ENCODE measurements around the gene DTYMK. TPM values are rescaled to one million over a fixed set of nuclear protein-coding genes. Genes with fewer than 3 reads are reported as not detected.

Gene DTYMK
- polyA plus RNA-seq, 1 experiment = 28.4 TPM

GRCh38 chr2:241728627-241729026, 42.0 kb upstream of the DTYMK start:
- Histone ChIP-seq H3K9me3 (ENCODE audit: control insufficient read depth, insufficient read depth, low read length) (peaks cover 6% of the 10 kb centered on the region), H3K27me3 (ENCODE audit: control insufficient read depth, insufficient read depth, low read length) (no peaks in the 10 kb centered on the region), H3K27ac (ENCODE audit: low read depth, low read length) (no peak overlapping the region), H3K4me3 (ENCODE audit: low read depth, low read length) (no peak overlapping the region)
- ChIA-PET CTCF (interaction anchor here (0.6 kb wide), 1 partner anchor 14 kb away, joined by 3 read pairs; no protein-coding TSS in a partner anchor), POLR2A (no interaction called here)
- TF ChIP-seq, protein P1, sequence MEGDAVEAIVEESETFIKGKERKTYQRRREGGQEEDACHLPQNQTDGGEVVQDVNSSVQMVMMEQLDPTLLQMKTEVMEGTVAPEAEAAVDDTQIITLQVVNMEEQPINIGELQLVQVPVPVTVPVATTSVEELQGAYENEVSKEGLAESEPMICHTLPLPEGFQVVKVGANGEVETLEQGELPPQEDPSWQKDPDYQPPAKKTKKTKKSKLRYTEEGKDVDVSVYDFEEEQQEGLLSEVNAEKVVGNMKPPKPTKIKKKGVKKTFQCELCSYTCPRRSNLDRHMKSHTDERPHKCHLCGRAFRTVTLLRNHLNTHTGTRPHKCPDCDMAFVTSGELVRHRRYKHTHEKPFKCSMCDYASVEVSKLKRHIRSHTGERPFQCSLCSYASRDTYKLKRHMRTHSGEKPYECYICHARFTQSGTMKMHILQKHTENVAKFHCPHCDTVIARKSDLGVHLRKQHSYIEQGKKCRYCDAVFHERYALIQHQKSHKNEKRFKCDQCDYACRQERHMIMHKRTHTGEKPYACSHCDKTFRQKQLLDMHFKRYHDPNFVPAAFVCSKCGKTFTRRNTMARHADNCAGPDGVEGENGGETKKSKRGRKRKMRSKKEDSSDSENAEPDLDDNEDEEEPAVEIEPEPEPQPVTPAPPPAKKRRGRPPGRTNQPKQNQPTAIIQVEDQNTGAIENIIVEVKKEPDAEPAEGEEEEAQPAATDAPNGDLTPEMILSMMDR (IDR thresholded peaks at IDR 0.05; ENCODE audit: low read depth, low read length) = no peak
- DNase-seq (ENCODE audit: low read depth, low spot score) = no peak

DNA sequence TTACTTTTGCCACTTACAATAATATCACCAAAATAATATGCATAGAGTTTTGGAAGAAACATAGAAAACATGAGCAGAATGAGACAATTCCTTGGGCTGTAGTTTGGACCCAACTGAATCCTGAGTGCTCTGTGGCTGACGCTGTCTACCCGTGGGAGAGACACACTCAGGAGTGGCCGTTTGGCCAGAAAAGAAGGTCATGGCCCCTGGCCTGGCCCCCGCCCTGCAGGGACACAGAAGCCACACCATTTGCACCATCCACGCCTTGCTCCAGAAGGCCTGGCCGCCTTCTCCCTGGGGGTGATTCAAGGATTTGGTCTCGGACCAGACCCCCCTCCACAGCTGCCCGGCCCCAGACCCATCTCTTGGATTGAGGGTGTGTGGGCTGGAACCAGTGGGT, 41.4 kb upstream of the DTYMK start:
- TF ChIP-seq, protein P1 (IDR thresholded peaks at IDR 0.05; ENCODE audit: low read depth, low read length) = no peak
- Histone ChIP-seq H3K9me3 (ENCODE audit: control insufficient read depth, insufficient read depth, low read length) (peaks cover 12% of the 10 kb centered on the region), H3K4me3 (ENCODE audit: low read depth, low read length) (no peak overlapping the region), H3K27ac (ENCODE audit: low read depth, low read length) (no peak overlapping the region), H3K27me3 (ENCODE audit: control insufficient read depth, insufficient read depth, low read length) (no peaks in the 10 kb centered on the region)
- ChIA-PET CTCF (no interaction called here), POLR2A (interaction anchor here (0.6 kb wide), 1 partner anchor 181 kb away, joined by 3 read pairs; no protein-coding TSS in a partner anchor)
- DNase-seq (ENCODE audit: low read depth, low spot score) = no peak

DNA sequence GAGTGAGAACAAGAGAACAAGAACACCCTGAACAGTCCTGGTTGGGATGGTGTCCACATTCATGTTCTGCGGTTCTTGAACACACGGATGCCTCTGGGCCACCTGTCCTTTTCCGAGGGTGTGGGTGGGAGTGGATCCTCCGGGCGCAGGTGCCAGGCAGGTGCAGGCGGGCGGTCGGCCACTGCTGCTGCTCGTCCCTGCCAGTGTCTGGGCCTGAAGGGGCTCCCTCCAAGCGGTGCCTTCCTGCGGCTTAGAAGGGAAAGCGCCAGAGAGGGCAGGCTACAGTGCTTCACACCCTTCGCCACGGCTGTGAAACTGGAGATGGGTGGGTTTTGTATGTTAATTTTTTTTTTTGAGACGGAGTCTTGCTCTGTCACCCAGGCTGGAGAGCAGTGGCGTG, 39.8 kb upstream of the DTYMK start:
- H3K4me3 ChIP-seq (ENCODE audit: low read depth, low read length) = no peak overlapping the region
- TF ChIP-seq, protein P1 (IDR thresholded peaks at IDR 0.05; ENCODE audit: low read depth, low read length) = no peak
- DNase-seq (ENCODE audit: low read depth, low spot score) = no peak
- ChIA-PET CTCF (interaction anchor here (0.5 kb wide), 1 partner anchor 11 kb away, joined by 4 read pairs; no protein-coding TSS in a partner anchor), POLR2A (no interaction called here)
- H3K27ac ChIP-seq (ENCODE audit: low read depth, low read length) = no peak overlapping the region
- no peaks in the 10 kb centered on the region for H3K27me3 ChIP-seq (ENCODE audit: control insufficient read depth, insufficient read depth, low read length)
- H3K9me3 ChIP-seq (ENCODE audit: control insufficient read depth, insufficient read depth, low read length) = peaks cover 26% of the 10 kb centered on the region

- TF ChIP-seq, protein P1 (IDR thresholded peaks at IDR 0.05; ENCODE audit: low read depth, low read length) = no peak
- CTCF ChIA-PET = no interaction called here
- POLR2A ChIA-PET = no interaction called here
- Histone ChIP-seq H3K27me3 (ENCODE audit: control insufficient read depth, insufficient read depth, low read length) (no peaks in the 10 kb centered on the region), H3K4me3 (ENCODE audit: low read depth, low read length) (no peak overlapping the region), H3K27ac (ENCODE audit: low read depth, low read length) (no peak overlapping the region), H3K9me3 (ENCODE audit: control insufficient read depth, insufficient read depth, low read length) (peaks cover 35% of the 10 kb centered on the region)
- no peak for DNase-seq (ENCODE audit: low read depth, low spot score)
Observed at GRCh38 chr2:241724975-241725870, 38.6 kb upstream of the DTYMK start.

DNA sequence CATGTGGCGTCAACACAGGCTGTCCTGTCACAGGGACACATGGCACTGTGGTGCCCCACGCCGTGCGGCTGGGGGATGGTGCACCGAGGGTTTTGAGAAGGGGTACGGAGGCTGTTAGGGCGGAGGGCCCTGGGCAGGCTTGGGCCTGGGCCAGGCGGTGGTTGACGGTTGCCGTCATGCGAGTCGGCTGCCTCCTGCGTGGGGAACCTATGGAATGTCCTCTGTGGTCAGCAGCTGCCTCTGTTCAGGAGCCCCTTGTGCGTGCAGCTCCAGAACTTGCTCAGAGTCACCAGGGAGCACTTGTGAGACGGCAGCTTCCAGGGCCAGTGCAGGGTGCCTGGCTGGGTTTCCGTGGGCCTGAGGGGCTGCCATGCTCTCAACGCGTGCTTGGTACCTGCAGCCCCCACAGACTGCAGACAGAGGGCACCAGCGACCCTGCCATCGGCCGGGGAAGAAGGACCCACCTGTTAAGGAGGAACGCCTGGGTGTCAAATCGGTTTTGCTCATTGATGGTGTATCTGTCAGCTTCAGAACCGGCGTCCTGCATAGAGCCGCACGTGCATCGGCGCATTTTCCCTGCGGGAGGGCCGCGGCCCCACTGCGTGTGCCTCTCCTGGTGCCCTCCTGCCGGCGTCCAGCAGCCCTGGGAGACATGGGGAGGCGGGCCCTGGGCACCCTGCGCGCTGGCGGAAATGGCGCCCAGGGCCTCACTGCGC, 37.8 kb upstream of the DTYMK start:
- ChIA-PET POLR2A (no interaction called here), CTCF (no interaction called here)
- TF ChIP-seq, protein P1 (IDR thresholded peaks at IDR 0.05; ENCODE audit: low read depth, low read length) = no peak
- Histone ChIP-seq H3K4me3 (ENCODE audit: low read depth, low read length) (no peak overlapping the region), H3K9me3 (ENCODE audit: control insufficient read depth, insufficient read depth, low read length) (peaks cover 35% of the 10 kb centered on the region), H3K27ac (ENCODE audit: low read depth, low read length) (no peak overlapping the region), H3K27me3 (ENCODE audit: control insufficient read depth, insufficient read depth, low read length) (no peaks in the 10 kb centered on the region)
- no peak for DNase-seq (ENCODE audit: low read depth, low spot score)

Data from AG04450 (cell line).